ENCODE measurements around the gene CACNG8. TPM values are rescaled to one million over a fixed set of nuclear protein-coding genes. Genes with fewer than 3 reads are reported as not detected.

Gene CACNG8
- total and polyA plus RNA-seq, 9 donors: 0.03 to 0.13 (median 0.08) TPM; not detected in 3

DNA sequence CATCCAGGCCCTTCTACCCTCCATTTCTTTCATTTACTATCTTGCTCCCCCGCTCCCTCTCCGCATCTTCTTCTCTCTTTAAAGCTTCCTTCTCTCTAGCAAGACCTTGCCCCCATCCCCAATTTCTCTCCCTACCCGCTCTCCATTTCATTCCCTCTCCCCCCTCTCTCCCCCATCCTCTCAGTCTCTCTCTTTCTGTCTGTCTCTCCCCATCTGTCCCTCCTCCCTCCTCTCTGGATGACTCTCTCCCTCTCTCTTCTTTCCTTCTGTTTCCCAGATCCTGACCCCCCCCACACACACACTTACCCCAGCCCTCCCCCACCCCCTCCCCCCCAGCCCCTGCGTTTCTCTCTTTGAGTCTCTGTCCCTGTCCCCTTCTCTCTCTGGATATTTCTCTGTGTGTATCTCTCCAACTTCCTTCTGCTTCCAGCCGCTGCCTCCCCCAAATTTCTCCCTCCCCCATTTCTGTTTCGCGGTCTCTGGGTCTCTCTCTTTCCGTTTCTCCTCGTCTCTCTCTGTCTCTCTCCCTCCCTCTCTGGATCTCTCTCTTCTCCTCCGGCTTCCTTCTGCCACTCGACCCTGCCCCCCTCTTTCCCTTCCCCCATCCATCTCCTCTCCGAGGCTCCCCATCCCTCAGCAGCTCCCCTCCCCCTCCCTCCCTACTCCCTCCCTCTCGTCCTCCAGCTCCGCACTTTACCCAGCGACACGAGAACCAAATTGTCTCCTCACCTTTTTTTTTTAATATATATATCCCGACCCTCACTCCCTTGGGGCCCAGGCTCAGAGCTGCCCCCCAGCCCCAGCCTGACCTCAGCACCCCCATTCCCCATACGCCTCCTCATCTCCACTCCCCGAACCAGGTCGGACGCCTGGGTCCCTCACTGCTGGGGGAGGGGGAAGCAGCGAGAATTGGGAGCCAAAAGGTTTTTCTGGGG lies 3.6 kb upstream of the CACNG8 start:
- WGBS, 3 donors: 1 to 2% (median 2%) methylated on average over 22 of the region's 22 CpGs
- no peak for DNase-seq
- no peaks in the 10 kb centered on the region for H3K36me3 ChIP-seq
- no peak overlapping the region for H3K27ac ChIP-seq
- intact Hi-C loops (cut with DNase I): no loop called here
- TF ChIP-seq, protein P1, sequence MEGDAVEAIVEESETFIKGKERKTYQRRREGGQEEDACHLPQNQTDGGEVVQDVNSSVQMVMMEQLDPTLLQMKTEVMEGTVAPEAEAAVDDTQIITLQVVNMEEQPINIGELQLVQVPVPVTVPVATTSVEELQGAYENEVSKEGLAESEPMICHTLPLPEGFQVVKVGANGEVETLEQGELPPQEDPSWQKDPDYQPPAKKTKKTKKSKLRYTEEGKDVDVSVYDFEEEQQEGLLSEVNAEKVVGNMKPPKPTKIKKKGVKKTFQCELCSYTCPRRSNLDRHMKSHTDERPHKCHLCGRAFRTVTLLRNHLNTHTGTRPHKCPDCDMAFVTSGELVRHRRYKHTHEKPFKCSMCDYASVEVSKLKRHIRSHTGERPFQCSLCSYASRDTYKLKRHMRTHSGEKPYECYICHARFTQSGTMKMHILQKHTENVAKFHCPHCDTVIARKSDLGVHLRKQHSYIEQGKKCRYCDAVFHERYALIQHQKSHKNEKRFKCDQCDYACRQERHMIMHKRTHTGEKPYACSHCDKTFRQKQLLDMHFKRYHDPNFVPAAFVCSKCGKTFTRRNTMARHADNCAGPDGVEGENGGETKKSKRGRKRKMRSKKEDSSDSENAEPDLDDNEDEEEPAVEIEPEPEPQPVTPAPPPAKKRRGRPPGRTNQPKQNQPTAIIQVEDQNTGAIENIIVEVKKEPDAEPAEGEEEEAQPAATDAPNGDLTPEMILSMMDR (IDR thresholded peaks at IDR 0.05): no peak
- TF ChIP-seq EP300 (IDR thresholded peaks at IDR 0.05) (no peak), POLR2A (IDR thresholded peaks at IDR 0.05) (no peak)
- no peak overlapping the region for H3K4me3 ChIP-seq
- no peaks in the 10 kb centered on the region for H3K9me3 ChIP-seq
- H3K4me1 ChIP-seq (ENCODE audit: insufficient read depth): no peaks in the 10 kb centered on the region
- H3K27me3 ChIP-seq: no peaks in the 10 kb centered on the region

DNA sequence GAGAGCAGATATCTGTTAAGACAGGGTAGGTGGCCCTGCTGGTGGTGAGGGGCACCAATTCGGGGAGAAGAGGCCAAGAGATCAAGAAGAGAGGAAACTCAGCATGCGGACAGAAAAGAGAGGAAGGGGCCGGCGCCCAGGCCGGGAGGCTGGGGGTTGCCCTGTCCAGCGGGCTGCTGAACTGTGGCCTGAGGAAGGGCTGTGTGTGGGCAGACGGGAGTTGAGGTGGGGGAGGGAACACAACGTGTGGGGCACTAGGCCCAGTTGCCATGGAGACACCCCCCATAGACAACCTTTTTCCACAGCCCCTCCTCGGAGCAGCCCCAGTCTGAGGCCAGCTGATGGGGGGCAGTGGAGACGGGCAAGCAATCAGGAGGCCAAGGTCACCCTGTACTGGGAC lies 2.5 kb upstream of the CACNG8 start:
- no peak overlapping the region for H3K27ac ChIP-seq
- intact Hi-C loops (cut with DNase I): no loop called here
- WGBS, 3 donors: 1% methylated on average over 10 of the region's 10 CpGs
- no peak for DNase-seq
- H3K27me3 ChIP-seq: no peaks in the 10 kb centered on the region
- H3K36me3 ChIP-seq: no peaks in the 10 kb centered on the region
- H3K9me3 ChIP-seq: no peaks in the 10 kb centered on the region
- H3K4me3 ChIP-seq: no peak overlapping the region
- H3K4me1 ChIP-seq (ENCODE audit: insufficient read depth): no peaks in the 10 kb centered on the region
- TF ChIP-seq POLR2A (IDR thresholded peaks at IDR 0.05) (no peak), EP300 (IDR thresholded peaks at IDR 0.05) (no peak)
- TF ChIP-seq, protein P1 (IDR thresholded peaks at IDR 0.05): no peak

DNA sequence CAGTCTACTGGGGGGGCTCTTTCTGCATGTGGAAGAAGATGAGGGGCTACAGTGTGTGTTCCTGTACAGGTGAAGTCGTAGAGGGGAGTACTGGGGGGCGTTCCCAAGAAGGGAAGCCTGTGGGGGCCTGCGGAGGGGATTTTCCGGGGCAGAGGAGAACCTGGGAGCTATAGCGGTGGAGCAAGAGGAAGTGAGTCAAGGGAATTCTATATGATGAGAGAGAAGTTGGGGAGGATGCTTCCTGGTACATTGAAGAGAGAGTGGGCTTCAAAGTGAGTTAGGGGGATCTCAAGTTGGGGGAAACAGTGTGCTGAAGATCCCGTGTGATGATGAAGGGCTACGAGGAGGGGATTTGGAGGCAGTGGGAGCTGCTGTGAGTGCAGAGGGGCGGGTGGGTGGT lies 1.9 kb upstream of the CACNG8 start:
- H3K4me3 ChIP-seq: no peak overlapping the region
- WGBS, 3 donors: 2 to 4% (median 3%) methylated on average over 8 of the region's 8 CpGs
- H3K27me3 ChIP-seq: no peaks in the 10 kb centered on the region
- no peaks in the 10 kb centered on the region for H3K4me1 ChIP-seq (ENCODE audit: insufficient read depth)
- H3K27ac ChIP-seq: no peak overlapping the region
- intact Hi-C loops (cut with DNase I): no loop called here
- TF ChIP-seq POLR2A (IDR thresholded peaks at IDR 0.05): no peak
- TF ChIP-seq, protein P1 (IDR thresholded peaks at IDR 0.05): no peak
- no peak for TF ChIP-seq EP300 (IDR thresholded peaks at IDR 0.05)
- no peaks in the 10 kb centered on the region for H3K36me3 ChIP-seq
- H3K9me3 ChIP-seq: no peaks in the 10 kb centered on the region
- no peak for DNase-seq

DNA sequence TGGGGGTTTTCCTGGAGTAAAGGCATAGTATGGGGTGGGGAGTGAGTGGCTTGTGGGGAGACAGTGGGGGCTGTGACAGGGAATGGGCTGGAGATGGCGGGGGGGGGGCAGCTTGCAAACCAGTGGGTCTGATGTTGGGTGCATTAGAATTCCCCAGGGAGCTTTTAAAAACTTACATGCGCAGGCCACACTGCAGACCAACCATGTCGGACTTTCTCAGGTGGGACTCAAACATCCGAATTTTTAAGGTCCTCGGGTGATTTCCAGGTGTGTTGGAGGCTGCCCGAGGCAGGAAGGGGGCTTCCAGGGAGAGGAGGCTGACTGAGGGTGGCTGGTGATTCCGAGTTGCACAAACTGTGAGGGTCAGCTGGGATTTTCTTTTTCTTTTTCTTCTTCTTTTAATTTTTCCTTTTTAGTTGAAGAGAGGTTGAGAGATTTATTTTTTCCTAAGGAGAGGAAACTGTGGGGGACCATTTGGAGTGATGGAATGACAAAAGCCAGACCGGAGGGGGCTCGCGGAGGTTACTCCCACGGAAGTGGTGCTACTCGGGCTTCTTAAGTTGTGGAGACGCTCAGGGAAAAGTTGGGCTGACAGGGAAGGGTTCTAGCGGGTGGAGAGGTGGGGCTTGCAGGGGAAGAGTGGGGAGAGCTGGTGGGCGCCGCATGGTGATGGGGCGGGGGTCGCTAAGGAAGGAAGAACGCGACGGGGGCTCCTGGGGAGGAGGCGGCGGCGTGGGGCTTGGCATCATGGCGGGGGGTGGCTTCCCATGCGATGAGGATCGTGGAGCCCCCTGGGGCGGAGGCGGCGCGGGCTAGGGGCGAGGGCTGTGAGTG lies 997 bp upstream of the CACNG8 start:
- H3K27ac ChIP-seq: no peak overlapping the region
- H3K4me1 ChIP-seq (ENCODE audit: insufficient read depth): no peaks in the 10 kb centered on the region
- no peaks in the 10 kb centered on the region for H3K9me3 ChIP-seq
- no peaks in the 10 kb centered on the region for H3K27me3 ChIP-seq
- no peak overlapping the region for H3K4me3 ChIP-seq
- no peaks in the 10 kb centered on the region for H3K36me3 ChIP-seq
- intact Hi-C loops (cut with DNase I): no loop called here
- WGBS, 3 donors: 1 to 2% (median 2%) methylated on average over 32 of the region's 32 CpGs
- TF ChIP-seq, protein P1 (IDR thresholded peaks at IDR 0.05): no peak
- TF ChIP-seq POLR2A (IDR thresholded peaks at IDR 0.05) (no peak), EP300 (IDR thresholded peaks at IDR 0.05) (no peak)
- no peak for DNase-seq

All from ovary (tissue), 9 donors.